8988T (cell line): Measurements from ENCODE around the gene NAA80.
A peak's percentile ranks its signal among the peaks of the same experiment; 100 is the strongest.
"Not testable (repeated sequence)": the region's sequence is repeated elsewhere in the genome, so short reads cannot be mapped to it uniquely, and the experiment has no call there.

Source experiments
- DNase-seq: peaks from one replicate; pipeline ENCODE4 v3.0.0; 2011

NAA80 gene

GRCh38 chr3:50312041-50312440 lies 12.8 kb upstream of the NAA80 start:
- DNase-seq: not testable (repeated sequence)

GRCh38 chr3:50304601-50305000 lies 5.4 kb upstream of the NAA80 start:
- no peak for DNase-seq

GRCh38 chr3:50303013-50303815 lies 4.0 kb upstream of the NAA80 start, which contains the start of gene HYAL1:
HYAL1 (minus strand) TSS chr3:50303574; CDS start chr3:50302956, 618 bp downstream.
- no peak for DNase-seq

GRCh38 chr3:50302095-50303012 lies 3.1 kb upstream of the NAA80 start:
- DNase-seq: no peak

GRCh38 chr3:50300681-50301254 lies 1.6 kb upstream of the NAA80 start:
- DNase-seq: no peak

- DNase-seq: no peak
Observed at GRCh38 chr3:50299929-50300680, 900 bp upstream of the NAA80 start.

- DNase-seq: no peak
Observed at GRCh38 chr3:50299638-50299928, 378 bp upstream of the NAA80 start.

GRCh38 chr3:50297896-50298725 lies 1.1 kb downstream of the NAA80 start:
- no peak for DNase-seq

GRCh38 chr3:50297384-50297775 lies 1.8 kb downstream of the NAA80 start:
- DNase-seq: no peak

- DNase-seq: no peak
Observed at GRCh38 chr3:50296721-50297383, 2.4 kb downstream of the NAA80 start.

- DNase-seq: no peak
Observed at GRCh38 chr3:50295553-50296431, 3.4 kb downstream of the NAA80 start.

- DNase-seq: no peak
Observed at GRCh38 chr3:50294492-50295403, 4.5 kb downstream of the NAA80 start.

GRCh38 chr3:50294089-50294488 lies 5.1 kb downstream of the NAA80 start:
- DNase-seq: no peak

- DNase-seq: no peak
Observed at GRCh38 chr3:50293079-50293801, 6.0 kb downstream of the NAA80 start.

GRCh38 chr3:50292159-50293078 lies 6.8 kb downstream of the NAA80 start, which contains the start of gene IFRD2:
IFRD2 (minus strand) TSS chr3:50292429; CDS start chr3:50292274, 155 bp downstream.
- DNase-seq: peak; percentile 96

GRCh38 chr3:50290161-50290641 lies 9.0 kb downstream of the NAA80 start:
- no peak for DNase-seq

GRCh38 chr3:50289130-50289529 lies 10.1 kb downstream of the NAA80 start:
- DNase-seq: no peak
